GM23338 (cell line): Measurements from ENCODE around the gene LSM14B. TPM values are rescaled to one million over a fixed set of nuclear protein-coding genes. Genes with fewer than 3 reads are reported as not detected.

Source experiments
- ATAC-seq: fragments of 200-7000 bp; cut with Tn5 transposase; 3 replicates; pipeline ENCODE4 v1.9.1; 2020
- DNase-seq: peaks from one replicate; pipeline ENCODE4 v3.0.0-alpha.2; 2015; ENCODE audit warnings: low spot score
- H2AFZ ChIP-seq: fragments of 200-600 bp; sonication (generic); 2 replicates; pipeline ENCODE4 v1.8.0; 2016; ENCODE audit warnings: antibody characterized with exemption, mild to moderate bottlenecking, moderate library complexity
- H3F3A ChIP-seq: fragments of 200-600 bp; sonication (generic); replicated peaks from 2 replicates; pipeline ENCODE4 v1.8.0; 2017; ENCODE audit warnings: antibody characterized with exemption, mixed run types, low read depth
- H3K27ac ChIP-seq: fragments of 200-600 bp; sonication (generic); 2 replicates; pipeline ENCODE4 v1.6.1; 2016; ENCODE audit warnings: low read depth
- H3K27me3 ChIP-seq: fragments of 200-600 bp; sonication (generic); 2 replicates; pipeline ENCODE4 v1.8.0; 2016; ENCODE audit warnings: mild to moderate bottlenecking, mixed run types, moderate library complexity; ENCODE audit not compliant: insufficient read depth
- H3K36me3 ChIP-seq: fragments of 200-600 bp; sonication (generic); 2 replicates; pipeline ENCODE4 v1.8.0; 2016; ENCODE audit warnings: mild to moderate bottlenecking; ENCODE audit not compliant: insufficient read depth
- H3K4me1 ChIP-seq: fragments of 200-600 bp; sonication (generic); 2 replicates; pipeline ENCODE4 v1.8.0; 2016; ENCODE audit warnings: mild to moderate bottlenecking, moderate library complexity; ENCODE audit not compliant: insufficient read depth
- H3K4me2 ChIP-seq: fragments of 200-600 bp; sonication (generic); 2 replicates; pipeline ENCODE4 v1.7.1; 2017; ENCODE audit warnings: mixed run types
- H3K4me3 ChIP-seq: fragments of 200-600 bp; sonication (generic); 2 replicates; pipeline ENCODE4 v1.6.1; 2016; ENCODE audit warnings: mixed run types
- H3K79me2 ChIP-seq: fragments of 200-600 bp; sonication (generic); replicated peaks from 2 replicates; pipeline ENCODE4 v1.8.0; 2017; ENCODE audit warnings: mild to moderate bottlenecking; ENCODE audit not compliant: insufficient read depth
- H3K9me2 ChIP-seq: fragments of 200-600 bp; sonication (generic); 2 replicates; pipeline ENCODE4 v1.8.0; 2017; ENCODE audit not compliant: insufficient read depth
- H4K20me1 ChIP-seq: fragments of 200-600 bp; sonication (generic); replicated peaks from 2 replicates; pipeline ENCODE4 v1.8.0; 2017; ENCODE audit warnings: mild to moderate bottlenecking; ENCODE audit not compliant: insufficient read depth
- H3K27ac Mint-ChIP-seq: 2 replicates; pipeline ENCODE4 v1.8.0; 2020; ENCODE audit warnings: inconsistent platforms, mild to moderate bottlenecking, moderate library complexity, mixed read lengths
- H3K27me3 Mint-ChIP-seq: 3 replicates; pipeline ENCODE4 v1.8.0; 2022; ENCODE audit warnings: low read depth, mild to moderate bottlenecking, moderate library complexity, mixed read lengths, inconsistent platforms; ENCODE audit not compliant: insufficient read depth, poor library complexity
- H3K36me3 Mint-ChIP-seq: 3 replicates; pipeline ENCODE4 v1.8.0; 2021; ENCODE audit warnings: low read depth, mild to moderate bottlenecking, inconsistent platforms, moderate library complexity, mixed read lengths
- H3K4me1 Mint-ChIP-seq: 3 replicates; pipeline ENCODE4 v1.8.0; 2020; ENCODE audit warnings: mild to moderate bottlenecking, inconsistent platforms, mixed read lengths
- H3K4me3 Mint-ChIP-seq: 3 replicates; pipeline ENCODE4 v1.8.0; 2021; ENCODE audit warnings: moderate library complexity, mild to moderate bottlenecking, inconsistent platforms, mixed read lengths
- H3K9me3 Mint-ChIP-seq: 3 replicates; pipeline ENCODE4 v1.8.0; 2020; ENCODE audit warnings: moderate library complexity, mild to moderate bottlenecking, inconsistent platforms, mixed read lengths
- CREB1 ChIP-seq: fragments of 250-450 bp; sonication (Bioruptor Pico); IDR thresholded peaks from 2 replicates; pipeline ENCODE4 v1.5.0; 2020; ENCODE audit warnings: low read depth, mild to moderate bottlenecking, moderate library complexity
- POLR2AphosphoS5 ChIP-seq: IDR thresholded peaks from 2 replicates; pipeline ENCODE4 v1.6.1; 2016; ENCODE audit warnings: antibody characterized with exemption, low read depth
- STAT1 ChIP-seq: IDR thresholded peaks from one replicate; pipeline ENCODE4 v1.6.1; 2016; ENCODE audit warnings: antibody characterized with exemption; ENCODE audit not compliant: unreplicated experiment
- ZNF114 ChIP-seq: fragments of 250-450 bp; sonication (Bioruptor Pico); IDR thresholded peaks from 2 replicates; pipeline ENCODE4 v1.5.0; 2020; ENCODE audit warnings: mild to moderate bottlenecking, moderate library complexity
- polyA plus RNA-seq: library from polyadenylated mRNA; unstranded; fragments of >200 nt; fragmentation: Nextera tagmentation; extraction: Ambion mirVana; gene quantifications from 2 replicates; pipeline ENCODE4 v1.2.1, GENCODE V29; 2016
- total RNA-seq: library from RNA; depleted of rRNA; stranded (reverse); fragments of >200 nt; shearing (Covaris generic); gene quantifications from 2 replicates; pipeline ENCODE4 v1.2.3, GENCODE V29; 2014
- TF ChIP-seq, protein P1 (sequence below): fragments of 250-450 bp; sonication (Bioruptor Pico); IDR thresholded peaks from 2 replicates; pipeline ENCODE4 v1.5.0; 2020; ENCODE audit warnings: mild to moderate bottlenecking, moderate library complexity

Gene LSM14B
- total and polyA plus RNA-seq, 2 experiments from 2014 or later: 9.6 to 55.7 TPM

DNA sequence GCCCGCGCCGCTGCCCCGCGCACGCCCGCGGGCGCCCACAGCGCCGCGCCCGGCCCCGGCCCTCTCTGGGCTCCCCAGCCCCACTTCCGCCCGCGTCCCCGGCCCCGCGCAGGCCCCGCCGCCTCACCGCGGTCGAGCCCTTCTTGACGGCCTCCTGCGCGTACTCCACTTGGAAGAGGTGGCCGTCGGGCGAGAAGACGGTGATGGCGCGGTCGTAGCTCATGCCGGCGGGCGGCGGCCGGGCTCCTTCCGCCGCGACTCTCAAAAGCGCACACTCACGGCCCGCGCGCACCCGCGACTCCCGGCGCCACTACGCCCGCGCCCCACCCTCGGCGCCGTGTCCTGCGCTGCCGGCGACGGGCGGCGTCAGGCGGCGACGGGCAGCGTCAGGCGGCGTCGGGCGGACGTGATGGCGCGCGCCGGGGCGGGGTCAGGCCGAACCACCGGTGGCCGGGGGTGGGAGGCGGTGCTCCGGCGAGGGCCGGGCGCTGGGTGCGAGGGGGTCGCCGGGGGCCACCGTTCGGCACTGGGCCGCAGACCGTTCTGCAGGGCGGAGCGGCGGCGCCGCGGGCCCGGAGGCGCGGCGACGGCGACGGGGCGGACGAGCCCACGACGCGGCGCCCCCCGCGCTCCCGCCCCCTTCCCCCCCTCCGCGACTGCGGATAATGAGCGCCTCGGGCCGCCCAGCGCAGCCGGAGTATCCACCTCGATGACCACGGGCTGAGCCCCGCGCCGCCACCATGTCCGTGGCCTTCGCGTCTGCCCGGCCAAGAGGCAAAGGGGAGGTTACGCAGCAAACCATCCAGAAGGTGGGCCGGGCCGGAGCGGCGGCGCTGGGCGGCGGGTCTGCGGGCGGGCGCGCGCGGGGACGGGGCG, 21.0 kb downstream of the LSM14B start, which contains the start of the genes PSMA7 and SS18L1 (continued):
- TF ChIP-seq, protein P1, sequence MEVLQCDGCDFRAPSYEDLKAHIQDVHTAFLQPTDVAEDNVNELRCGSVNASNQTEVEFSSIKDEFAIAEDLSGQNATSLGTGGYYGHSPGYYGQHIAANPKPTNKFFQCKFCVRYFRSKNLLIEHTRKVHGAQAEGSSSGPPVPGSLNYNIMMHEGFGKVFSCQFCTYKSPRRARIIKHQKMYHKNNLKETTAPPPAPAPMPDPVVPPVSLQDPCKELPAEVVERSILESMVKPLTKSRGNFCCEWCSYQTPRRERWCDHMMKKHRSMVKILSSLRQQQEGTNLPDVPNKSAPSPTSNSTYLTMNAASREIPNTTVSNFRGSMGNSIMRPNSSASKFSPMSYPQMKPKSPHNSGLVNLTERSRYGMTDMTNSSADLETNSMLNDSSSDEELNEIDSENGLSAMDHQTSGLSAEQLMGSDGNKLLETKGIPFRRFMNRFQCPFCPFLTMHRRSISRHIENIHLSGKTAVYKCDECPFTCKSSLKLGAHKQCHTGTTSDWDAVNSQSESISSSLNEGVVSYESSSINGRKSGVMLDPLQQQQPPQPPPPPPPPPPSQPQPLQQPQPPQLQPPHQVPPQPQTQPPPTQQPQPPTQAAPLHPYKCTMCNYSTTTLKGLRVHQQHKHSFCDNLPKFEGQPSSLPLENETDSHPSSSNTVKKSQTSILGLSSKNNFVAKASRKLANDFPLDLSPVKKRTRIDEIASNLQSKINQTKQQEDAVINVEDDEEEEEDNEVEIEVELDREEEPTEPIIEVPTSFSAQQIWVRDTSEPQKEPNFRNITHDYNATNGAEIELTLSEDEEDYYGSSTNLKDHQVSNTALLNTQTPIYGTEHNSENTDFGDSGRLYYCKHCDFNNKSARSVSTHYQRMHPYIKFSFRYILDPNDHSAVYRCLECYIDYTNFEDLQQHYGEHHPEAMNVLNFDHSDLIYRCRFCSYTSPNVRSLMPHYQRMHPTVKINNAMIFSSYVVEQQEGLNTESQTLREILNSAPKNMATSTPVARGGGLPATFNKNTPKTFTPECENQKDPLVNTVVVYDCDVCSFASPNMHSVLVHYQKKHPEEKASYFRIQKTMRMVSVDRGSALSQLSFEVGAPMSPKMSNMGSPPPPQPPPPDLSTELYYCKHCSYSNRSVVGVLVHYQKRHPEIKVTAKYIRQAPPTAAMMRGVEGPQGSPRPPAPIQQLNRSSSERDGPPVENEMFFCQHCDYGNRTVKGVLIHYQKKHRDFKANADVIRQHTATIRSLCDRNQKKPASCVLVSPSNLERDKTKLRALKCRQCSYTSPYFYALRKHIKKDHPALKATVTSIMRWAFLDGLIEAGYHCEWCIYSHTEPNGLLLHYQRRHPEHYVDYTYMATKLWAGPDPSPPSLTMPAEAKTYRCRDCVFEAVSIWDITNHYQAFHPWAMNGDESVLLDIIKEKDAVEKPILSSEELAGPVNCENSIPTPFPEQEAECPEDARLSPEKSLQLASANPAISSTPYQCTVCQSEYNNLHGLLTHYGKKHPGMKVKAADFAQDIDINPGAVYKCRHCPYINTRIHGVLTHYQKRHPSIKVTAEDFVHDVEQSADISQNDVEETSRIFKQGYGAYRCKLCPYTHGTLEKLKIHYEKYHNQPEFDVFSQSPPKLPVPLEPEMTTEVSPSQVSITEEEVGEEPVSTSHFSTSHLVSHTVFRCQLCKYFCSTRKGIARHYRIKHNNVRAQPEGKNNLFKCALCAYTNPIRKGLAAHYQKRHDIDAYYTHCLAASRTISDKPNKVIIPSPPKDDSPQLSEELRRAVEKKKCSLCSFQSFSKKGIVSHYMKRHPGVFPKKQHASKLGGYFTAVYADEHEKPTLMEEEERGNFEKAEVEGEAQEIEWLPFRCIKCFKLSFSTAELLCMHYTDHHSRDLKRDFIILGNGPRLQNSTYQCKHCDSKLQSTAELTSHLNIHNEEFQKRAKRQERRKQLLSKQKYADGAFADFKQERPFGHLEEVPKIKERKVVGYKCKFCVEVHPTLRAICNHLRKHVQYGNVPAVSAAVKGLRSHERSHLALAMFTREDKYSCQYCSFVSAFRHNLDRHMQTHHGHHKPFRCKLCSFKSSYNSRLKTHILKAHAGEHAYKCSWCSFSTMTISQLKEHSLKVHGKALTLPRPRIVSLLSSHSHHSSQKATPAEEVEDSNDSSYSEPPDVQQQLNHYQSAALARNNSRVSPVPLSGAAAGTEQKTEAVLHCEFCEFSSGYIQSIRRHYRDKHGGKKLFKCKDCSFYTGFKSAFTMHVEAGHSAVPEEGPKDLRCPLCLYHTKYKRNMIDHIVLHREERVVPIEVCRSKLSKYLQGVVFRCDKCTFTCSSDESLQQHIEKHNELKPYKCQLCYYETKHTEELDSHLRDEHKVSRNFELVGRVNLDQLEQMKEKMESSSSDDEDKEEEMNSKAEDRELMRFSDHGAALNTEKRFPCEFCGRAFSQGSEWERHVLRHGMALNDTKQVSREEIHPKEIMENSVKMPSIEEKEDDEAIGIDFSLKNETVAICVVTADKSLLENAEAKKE: no peak
- TF ChIP-seq POLR2AphosphoS5: peak; percentile 74

DNA sequence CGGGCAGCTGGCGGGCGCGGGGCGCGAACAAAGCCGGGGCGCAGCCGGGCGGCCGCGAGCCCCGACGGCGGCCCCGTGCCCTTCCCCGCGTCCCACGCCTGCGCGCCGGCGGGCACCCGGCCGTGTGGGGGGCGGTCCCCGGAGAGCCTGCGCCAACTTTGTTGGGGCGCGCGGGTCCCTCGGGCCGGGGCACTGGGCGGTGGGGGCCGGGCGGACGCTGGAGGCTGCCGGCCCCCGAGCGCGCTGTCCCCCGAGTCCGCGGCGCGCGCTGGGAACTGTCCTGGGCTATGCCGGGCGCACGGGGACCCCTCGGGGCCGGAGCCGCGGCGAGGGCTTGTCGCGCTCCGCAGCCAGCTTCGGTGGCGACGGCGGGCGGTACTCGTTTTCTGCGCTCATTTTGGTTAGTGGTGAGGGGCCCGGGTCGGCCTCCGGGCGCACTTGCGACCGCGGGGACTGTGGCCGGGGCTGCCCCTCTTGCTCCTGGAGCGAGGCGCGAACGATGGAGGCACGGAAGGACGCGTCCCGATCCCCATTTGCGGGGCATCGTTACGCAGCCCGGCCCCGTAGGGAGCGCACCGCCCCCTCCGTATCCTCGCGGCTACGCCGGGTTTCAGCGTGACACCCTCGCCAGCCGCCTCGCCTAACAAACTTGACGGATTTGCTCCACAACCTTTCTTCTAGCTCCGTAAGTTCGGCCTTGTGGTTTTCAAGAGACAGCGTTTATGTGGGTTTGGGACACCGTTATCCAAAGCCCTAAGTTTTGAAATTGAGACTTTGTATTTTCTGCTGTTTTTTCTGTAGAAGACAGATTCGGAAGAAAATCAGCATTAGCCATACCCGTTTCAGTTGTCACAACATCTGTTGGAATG, 21.9 kb downstream of the LSM14B start:
- H3K36me3 Mint-ChIP-seq: peaks cover 47% of the 10 kb centered on the region
- H3K4me2 ChIP-seq: peak overlapping the region; percentile 98
- peak; percentile 74 for DNase-seq
- no peak overlapping the region for H3K27ac ChIP-seq
- H3F3A ChIP-seq: peaks cover 18% of the 10 kb centered on the region
- no peak overlapping the region; the same call in 1 of the 2 replicates for H3K27ac Mint-ChIP-seq
- H3K4me3 ChIP-seq: peak overlapping the region; percentile 83
- H3K27me3 ChIP-seq: no peaks in the 10 kb centered on the region
- peaks cover 27% of the 10 kb centered on the region for H3K27me3 Mint-ChIP-seq
- H2AFZ ChIP-seq: no peak overlapping the region
- peaks cover 35% of the 10 kb centered on the region for H3K4me1 Mint-ChIP-seq
- H3K4me1 ChIP-seq: peaks cover 12% of the 10 kb centered on the region
- peaks cover 48% of the 10 kb centered on the region for H4K20me1 ChIP-seq
- H3K36me3 ChIP-seq: peaks cover 17% of the 10 kb centered on the region
- H3K4me3 Mint-ChIP-seq: peak overlapping the region; percentile 84
- H3K9me2 ChIP-seq: no peaks in the 10 kb centered on the region
- H3K9me3 Mint-ChIP-seq: no peaks in the 10 kb centered on the region; the same call in 2 of the 3 replicates
- ATAC-seq: peak; percentile 38
- H3K79me2 ChIP-seq: peaks cover 84% of the 10 kb centered on the region
- no peak for TF ChIP-seq ZNF114 (CRISPR knock-in tag)
- TF ChIP-seq, protein P1: no peak
- TF ChIP-seq STAT1: no peak
- TF ChIP-seq POLR2AphosphoS5: no peak
- TF ChIP-seq CREB1: no peak
